NCI-H2227 (cell line): ENCODE measurements around the gene UQCRH.

Experiments
- DNase-seq: peaks from one replicate; lab custom pipeline; 2025; ENCODE audit not compliant: unreplicated experiment; lab: John Stamatoyannopoulos, UW

The UQCRH gene

GRCh38 chr1:46303038-46303871 lies at the start of gene UQCRH, which contains the start of gene LRRC41:
TSS of gene UQCRH (plus strand) at chr1:46303698. CDS start at chr1:46303767, 69 bp downstream.
TSS of gene LRRC41 (minus strand) at chr1:46303616. CDS start at chr1:46303322, 294 bp downstream.
- DNase-seq: peak; percentile 97

GRCh38 chr1:46254668-46255067 lies 48.8 kb upstream of the UQCRH start:
- DNase-seq: no peak

- no peak for DNase-seq
Measured at GRCh38 chr1:46256523-46256922, 47.0 kb upstream of the UQCRH start.

GRCh38 chr1:46262508-46262907 lies 41.0 kb upstream of the UQCRH start:
- no peak for DNase-seq

- no peak for DNase-seq
Measured at GRCh38 chr1:46263146-46263545, 40.4 kb upstream of the UQCRH start.

GRCh38 chr1:46268578-46268977 lies 34.9 kb upstream of the UQCRH start:
- DNase-seq: no peak

GRCh38 chr1:46274225-46275029 lies 29.1 kb upstream of the UQCRH start:
- no peak for DNase-seq

GRCh38 chr1:46275030-46275337 lies 28.5 kb upstream of the UQCRH start:
- DNase-seq: no peak

- no peak for DNase-seq
Measured at GRCh38 chr1:46277658-46278373, 25.7 kb upstream of the UQCRH start.

- no peak for DNase-seq
Measured at GRCh38 chr1:46278807-46279206, 24.7 kb upstream of the UQCRH start.

- no peak for DNase-seq
Measured at GRCh38 chr1:46280092-46280491, 23.4 kb upstream of the UQCRH start.

GRCh38 chr1:46281021-46281420 lies 22.5 kb upstream of the UQCRH start:
- no peak for DNase-seq

GRCh38 chr1:46284058-46284457 lies 19.4 kb upstream of the UQCRH start:
- DNase-seq: no peak

GRCh38 chr1:46284597-46285564 lies 18.6 kb upstream of the UQCRH start:
- DNase-seq: no peak

GRCh38 chr1:46285730-46286477 lies 17.6 kb upstream of the UQCRH start:
- no peak for DNase-seq

GRCh38 chr1:46288485-46289133 lies 14.9 kb upstream of the UQCRH start:
- DNase-seq: no peak

- DNase-seq: no peak
Measured at GRCh38 chr1:46289134-46289494, 14.4 kb upstream of the UQCRH start.

- no peak for DNase-seq
Measured at GRCh38 chr1:46289976-46290375, 13.5 kb upstream of the UQCRH start.

GRCh38 chr1:46295306-46295705 lies 8.2 kb upstream of the UQCRH start:
- no peak for DNase-seq
